ENCODE measurements around the gene KCNIP3.
"Not testable (repeated sequence)": the region's sequence is repeated elsewhere in the genome, so short reads cannot be mapped to it uniquely, and the experiment has no call there.

KCNIP3 gene

GRCh38 chr2:95375532-95376150, 78.5 kb downstream of the KCNIP3 start:
- H3K4me3 ChIP-seq (ENCODE audit: low read depth, low read length) = no peak overlapping the region
- DNase-seq (ENCODE audit: low read depth) = no peak
- TF ChIP-seq CTCF (IDR thresholded peaks at IDR 0.05; ENCODE audit: low read depth, low read length, missing control alignments) = no peak

- DNase-seq (ENCODE audit: low read depth) = no peak
- TF ChIP-seq CTCF (IDR thresholded peaks at IDR 0.05; ENCODE audit: low read depth, low read length, missing control alignments) = no peak
- no peak overlapping the region for H3K4me3 ChIP-seq (ENCODE audit: low read depth, low read length)
Observed at GRCh38 chr2:95376311-95377215, 79.4 kb downstream of the KCNIP3 start.

- no peak for TF ChIP-seq CTCF (IDR thresholded peaks at IDR 0.05; ENCODE audit: low read depth, low read length, missing control alignments)
- H3K4me3 ChIP-seq (ENCODE audit: low read depth, low read length) = no peak overlapping the region
- DNase-seq (ENCODE audit: low read depth) = no peak
Observed at GRCh38 chr2:95377216-95378123, 80.3 kb downstream of the KCNIP3 start.

GRCh38 chr2:95378281-95378680, 81.1 kb downstream of the KCNIP3 start:
- DNase-seq (ENCODE audit: low read depth); H3K4me3 ChIP-seq (ENCODE audit: low read depth, low read length): not testable (repeated sequence)

- no peak for DNase-seq (ENCODE audit: low read depth)
- no peak overlapping the region for H3K4me3 ChIP-seq (ENCODE audit: low read depth, low read length)
- TF ChIP-seq CTCF (IDR thresholded peaks at IDR 0.05; ENCODE audit: low read depth, low read length, missing control alignments) = peak; percentile 43
Observed at GRCh38 chr2:95379371-95379831, 82.3 kb downstream of the KCNIP3 start.

- DNase-seq (ENCODE audit: low read depth) = no peak
- H3K4me3 ChIP-seq (ENCODE audit: low read depth, low read length) = no peak overlapping the region
- TF ChIP-seq CTCF (IDR thresholded peaks at IDR 0.05; ENCODE audit: low read depth, low read length, missing control alignments) = no peak
Observed at GRCh38 chr2:95380280-95380679, 83.1 kb downstream of the KCNIP3 start.

- DNase-seq (ENCODE audit: low read depth) = no peak
- no peak overlapping the region for H3K4me3 ChIP-seq (ENCODE audit: low read depth, low read length)
- TF ChIP-seq CTCF (IDR thresholded peaks at IDR 0.05; ENCODE audit: low read depth, low read length, missing control alignments) = no peak
Observed at GRCh38 chr2:95380731-95381130, 83.6 kb downstream of the KCNIP3 start.
